ENCODE results near the gene CBL. TPM values are rescaled to one million over a fixed set of nuclear protein-coding genes. Genes with fewer than 3 reads are reported as not detected.
A peak's percentile ranks its signal among the peaks of the same experiment; 100 is the strongest.

CBL gene
- total and polyA plus RNA-seq, 3 donors from 2014 or later: 58.5 to 65.7 (median 59.3) TPM

DNA sequence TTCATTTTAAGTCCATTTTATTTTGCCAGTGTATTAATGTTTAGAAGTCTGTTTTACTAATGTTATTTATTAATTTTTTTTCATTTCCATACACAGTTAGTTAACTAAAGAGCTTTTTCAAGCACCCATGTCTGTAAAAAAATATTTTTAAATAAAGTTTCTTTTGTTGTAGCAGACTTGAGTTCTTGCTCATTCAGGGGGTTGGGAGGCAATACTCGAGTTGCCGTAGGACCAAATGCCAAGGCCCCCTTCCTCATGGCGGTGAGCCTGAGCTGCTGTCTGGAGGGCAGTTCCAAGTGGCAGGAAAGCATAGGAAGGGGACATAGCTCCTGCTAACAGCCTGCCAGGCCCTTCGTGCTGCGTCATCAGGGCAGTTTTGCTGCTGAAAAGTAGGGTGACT is 101.8 kb downstream of the CBL start:
- TF ChIP-seq POLR2A (IDR thresholded peaks at IDR 0.05) (no peak), CTCF (IDR thresholded peaks at IDR 0.05) (no peak)
- Histone ChIP-seq H3K27ac (peak overlapping the region in 1 of 2 donors; percentile 51), H3K9me3 (no peaks in the 10 kb centered on the region), H3K4me1 (peaks cover 12% of the 10 kb centered on the region), H3K36me3 (ENCODE audit: low read depth, missing control alignments) (no peaks in the 10 kb centered on the region), H3K27me3 (no peaks in the 10 kb centered on the region), H3K4me3 (no peak overlapping the region)
- WGBS, 2 donors: 85% methylated on average over 5 of the region's 5 CpGs
- intact Hi-C loops (cut with DNase I; ENCODE audit: low total_unique reads): no loop called here
- DNase-seq: no peak

DNA sequence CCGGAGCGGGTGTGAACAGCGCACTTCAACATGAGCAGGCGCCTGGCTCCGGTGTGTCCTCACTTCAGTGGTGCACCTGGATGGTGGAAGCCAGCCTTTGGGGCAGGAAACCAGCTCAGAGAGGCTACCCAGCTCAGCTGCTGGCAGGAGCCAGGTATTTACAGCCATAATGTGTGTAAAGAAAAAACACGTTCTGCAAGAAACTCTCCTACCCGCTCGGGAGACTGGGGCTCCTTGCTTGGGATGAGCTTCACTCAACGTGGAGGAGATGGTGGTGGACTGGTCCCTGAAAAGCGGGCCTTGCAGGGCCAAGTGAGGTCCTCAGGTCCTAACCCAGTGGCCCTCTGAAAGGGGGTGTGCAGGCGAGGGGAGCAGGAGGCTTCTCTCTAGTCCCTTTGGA is 103.3 kb downstream of the CBL start:
- Histone ChIP-seq H3K27ac (no peak overlapping the region), H3K9me3 (no peaks in the 10 kb centered on the region), H3K4me3 (no peak overlapping the region), H3K4me1 (peaks cover 12% of the 10 kb centered on the region), H3K36me3 (ENCODE audit: low read depth, missing control alignments) (no peaks in the 10 kb centered on the region), H3K27me3 (no peaks in the 10 kb centered on the region)
- intact Hi-C loops (cut with DNase I; ENCODE audit: low total_unique reads): no loop called here
- DNase-seq: no peak
- no peak for TF ChIP-seq POLR2A (IDR thresholded peaks at IDR 0.05)
- no peak for TF ChIP-seq CTCF (IDR thresholded peaks at IDR 0.05)
- WGBS, 2 donors: 88 to 93% methylated on average over 5 to 11 of the region's 11 CpGs

DNA sequence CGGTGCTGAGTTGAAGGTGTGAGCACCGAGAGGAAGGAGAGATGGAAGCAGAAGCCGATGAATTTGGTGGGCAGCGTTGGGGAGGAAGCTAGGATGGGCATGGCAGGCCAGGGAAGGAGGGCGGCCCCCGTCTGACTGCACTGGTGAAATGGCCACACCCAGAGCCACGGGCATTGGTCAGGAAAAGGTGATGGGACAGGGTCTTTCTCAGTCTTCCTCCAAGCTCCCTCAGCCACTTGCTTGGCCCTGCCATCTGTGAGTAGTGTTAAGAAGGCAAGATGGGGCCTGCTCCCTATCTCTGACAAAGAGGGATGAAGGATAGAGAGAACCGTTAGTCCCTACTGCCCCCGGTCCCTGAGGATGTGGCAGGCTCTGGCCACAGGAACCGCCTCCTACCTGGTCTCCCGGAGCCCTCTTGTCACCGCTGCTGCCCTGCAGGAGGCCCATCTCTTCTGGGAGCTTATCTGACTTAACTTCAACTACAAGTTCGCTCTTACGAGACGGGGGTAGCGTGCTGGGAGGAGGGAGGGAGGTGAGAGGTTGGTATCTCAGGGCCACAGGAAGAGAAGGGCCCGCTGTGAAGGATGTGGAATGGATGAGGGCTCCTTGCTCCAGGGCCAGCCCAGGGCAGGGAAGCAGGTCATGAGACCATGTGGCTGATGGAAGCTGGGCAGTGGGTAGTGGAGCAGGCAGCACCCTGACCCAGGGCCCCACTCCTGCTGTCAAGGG is 104.0 kb downstream of the CBL start:
- H3K4me3 ChIP-seq: no peak overlapping the region
- intact Hi-C loops (cut with DNase I; ENCODE audit: low total_unique reads): no loop called here
- no peaks in the 10 kb centered on the region for H3K27me3 ChIP-seq
- H3K27ac ChIP-seq: no peak overlapping the region
- peaks cover 13% of the 10 kb centered on the region for H3K4me1 ChIP-seq
- TF ChIP-seq CTCF (IDR thresholded peaks at IDR 0.05) (no peak), POLR2A (IDR thresholded peaks at IDR 0.05) (no peak)
- 85% methylated on average over 17 of the region's 17 CpGs for WGBS, 2 donors
- no peak for DNase-seq
- no peaks in the 10 kb centered on the region for H3K36me3 ChIP-seq (ENCODE audit: low read depth, missing control alignments)
- no peaks in the 10 kb centered on the region for H3K9me3 ChIP-seq

DNA sequence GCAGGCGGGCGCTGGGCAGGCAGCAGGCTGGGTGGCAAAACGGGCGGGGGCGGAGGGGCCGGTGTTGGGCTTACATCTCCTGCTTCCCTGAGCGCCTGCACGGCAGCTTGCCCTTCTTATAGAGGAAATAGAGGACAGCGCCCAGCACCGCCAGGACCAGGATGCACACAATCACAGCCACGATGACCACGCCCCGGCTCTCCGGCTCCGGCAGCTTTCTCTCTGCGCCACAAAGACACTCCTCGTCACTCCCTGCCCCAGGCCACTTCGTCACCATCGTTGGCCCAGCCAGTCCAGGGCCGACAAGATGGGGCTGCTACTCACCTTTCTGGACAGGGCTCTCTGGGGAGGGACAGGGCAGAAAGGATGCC is 104.5 kb downstream of the CBL start:
- Histone ChIP-seq H3K36me3 (ENCODE audit: low read depth, missing control alignments) (no peaks in the 10 kb centered on the region), H3K27ac (no peak overlapping the region), H3K27me3 (no peaks in the 10 kb centered on the region), H3K9me3 (no peaks in the 10 kb centered on the region), H3K4me1 (peaks cover 18% of the 10 kb centered on the region), H3K4me3 (no peak overlapping the region)
- whole genome bisulfite sequencing, 2 donors: 88 to 93% methylated on average over 12 to 20 of the region's 20 CpGs
- no peak for TF ChIP-seq CTCF (IDR thresholded peaks at IDR 0.05)
- TF ChIP-seq POLR2A (IDR thresholded peaks at IDR 0.05): no peak
- DNase-seq: no peak
- intact Hi-C loops (cut with DNase I; ENCODE audit: low total_unique reads): no loop called here

DNA sequence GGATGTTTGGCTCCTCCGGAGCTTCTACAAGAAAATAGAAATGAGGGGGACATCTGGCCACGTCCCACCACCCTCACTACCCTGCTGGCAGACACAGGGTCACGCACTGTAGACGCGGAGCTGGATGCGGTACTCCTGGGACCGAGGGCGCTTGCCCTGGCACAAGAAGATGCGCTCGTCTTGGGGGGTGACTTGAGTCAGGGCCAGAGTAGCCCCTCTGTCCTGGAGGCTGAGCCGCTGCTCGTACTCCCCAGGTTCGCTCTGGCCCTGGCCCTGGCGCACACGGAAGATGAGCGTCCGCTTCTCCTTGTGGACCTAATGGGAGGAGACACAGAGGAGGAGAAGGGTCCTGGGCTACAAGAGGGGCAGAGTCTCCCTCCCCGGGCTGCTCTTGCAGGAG is 108.6 kb downstream of the CBL start:
- H3K4me3 ChIP-seq: peak overlapping the region in 1 of 2 donors; percentile 3
- TF ChIP-seq CTCF (IDR thresholded peaks at IDR 0.05) (no peak), POLR2A (IDR thresholded peaks at IDR 0.05) (no peak)
- peaks cover 24% of the 10 kb centered on the region for H3K4me1 ChIP-seq
- H3K27ac ChIP-seq: no peak overlapping the region
- 65 to 75% methylated on average over 9 to 14 of the region's 18 CpGs for WGBS, 2 donors
- DNase-seq: no peak
- no peaks in the 10 kb centered on the region for H3K9me3 ChIP-seq
- no peaks in the 10 kb centered on the region for H3K36me3 ChIP-seq (ENCODE audit: low read depth, missing control alignments)
- intact Hi-C loops (cut with DNase I; ENCODE audit: low total_unique reads): no loop called here
- no peaks in the 10 kb centered on the region for H3K27me3 ChIP-seq
